Activated T-cell treated with anti-CD3 and anti-CD28 coated beads, Interleukin-2, amount 50 U/mL, for 72 hours (primary cell): ENCODE measurements around the gene EFCAB14. TPM values are rescaled to one million over a fixed set of nuclear protein-coding genes. Genes with fewer than 3 reads are reported as not detected.
A peak's percentile ranks its signal among the peaks of the same experiment; 100 is the strongest.
"Not testable (repeated sequence)": the region's sequence is repeated elsewhere in the genome, so short reads cannot be mapped to it uniquely, and the experiment has no call there.

Experiments
- ATAC-seq, 2 donors: fragments of 150-1000 bp; cut with Tn5 transposase; replicated peaks in 1 of 2; 2 replicates each; pipeline ENCODE4 v1.10.0; 2021; ENCODE audit warnings: moderate library complexity in 2 of 2, mild to moderate bottlenecking in 1 of 2
- DNase-seq, 2 donors: peaks; one replicate each; pipeline ENCODE4 v3.0.0; 2021 to 2022; ENCODE audit warnings: mixed read lengths in 1 of 2
- H3K27ac Mint-ChIP-seq: one replicate; pipeline ENCODE4 v1.8.0; 2022; ENCODE audit warnings: mild to moderate bottlenecking, moderate library complexity, mixed read lengths
- H3K27me3 Mint-ChIP-seq: one replicate; pipeline ENCODE4 v1.8.0; 2022; ENCODE audit warnings: low read depth, mixed read lengths
- H3K36me3 Mint-ChIP-seq, 2 donors: one replicate each; pipeline ENCODE4 v1.8.0; 2022; ENCODE audit warnings: mixed read lengths in 2 of 2, mild to moderate bottlenecking in 1 of 2; ENCODE audit not compliant: insufficient read depth in 2 of 2
- H3K4me1 Mint-ChIP-seq: one replicate; pipeline ENCODE4 v1.8.0; 2022; ENCODE audit warnings: low read depth, mixed read lengths
- H3K4me3 Mint-ChIP-seq, 2 donors: one replicate each; pipeline ENCODE4 v1.8.0; 2022; ENCODE audit warnings: mild to moderate bottlenecking in 2 of 2, mixed read lengths in 2 of 2, moderate library complexity in 2 of 2
- H3K9me3 Mint-ChIP-seq, 2 donors: one replicate each; pipeline ENCODE4 v1.8.0; 2022; ENCODE audit warnings: mixed read lengths in 2 of 2
- total RNA-seq, 2 donors: library from RNA; stranded (reverse); gene quantifications; one replicate each; pipeline ENCODE4 v1.2.3, GENCODE V29; 2022

The EFCAB14 gene
- total RNA-seq, 2 donors from 2014 or later: 48.6 to 50.3 TPM

GRCh38 chr1:46672696-46673095 is 46.2 kb downstream of the EFCAB14 start:
- Mint-ChIP-seq H3K27ac (no peak overlapping the region), H3K27me3 (no peaks in the 10 kb centered on the region), H3K4me1 (peaks cover 32% of the 10 kb centered on the region), H3K9me3 (no peaks in the 10 kb centered on the region), H3K36me3 (peaks cover 0 to 2% of the 10 kb centered on the region in 2 donors), H3K4me3 (no peak overlapping the region)
- ATAC-seq (no peak), DNase-seq (no peak)

GRCh38 chr1:46671554-46671953 is 47.4 kb downstream of the EFCAB14 start, which contains the start of gene TEX38:
Gene TEX38, plus strand, starts transcription at chr1:46671854. Its CDS starts 81 bp downstream, at chr1:46671935.
- ATAC-seq: no peak
- peaks cover 36% of the 10 kb centered on the region for H3K4me1 Mint-ChIP-seq
- H3K4me3 Mint-ChIP-seq: no peak within 1 kb of the TSS
- no peaks in the 10 kb centered on the region for H3K9me3 Mint-ChIP-seq
- peaks cover 0 to 2% of the 10 kb centered on the region in 2 donors for H3K36me3 Mint-ChIP-seq
- H3K27me3 Mint-ChIP-seq: no peaks in the 10 kb centered on the region
- no peak within 1 kb of the TSS for H3K27ac Mint-ChIP-seq
- no peak for DNase-seq

- Mint-ChIP-seq H3K27me3 (no peaks in the 10 kb centered on the region), H3K36me3 (no peaks in the 10 kb centered on the region), H3K4me3 (no peak overlapping the region), H3K4me1 (peaks cover 29% of the 10 kb centered on the region), H3K27ac (no peak overlapping the region), H3K9me3 (no peaks in the 10 kb centered on the region)
- no peak for ATAC-seq
- no peak for DNase-seq
Observed at GRCh38 chr1:46670134-46670533, 48.8 kb downstream of the EFCAB14 start.

GRCh38 chr1:46667782-46668760 is 50.8 kb downstream of the EFCAB14 start, which contains the start of gene ATPAF1:
Gene ATPAF1, minus strand, starts transcription at chr1:46668364. Its CDS starts 42 bp downstream, at chr1:46668322.
- Mint-ChIP-seq H3K27me3 (no peaks in the 10 kb centered on the region), H3K27ac (peak within 1 kb of the TSS; percentile 52), H3K4me3 (peak within 1 kb of the TSS; percentile 76 to 85), H3K36me3 (peaks cover 5 to 10% of the 10 kb centered on the region in 2 donors), H3K9me3 (no peaks in the 10 kb centered on the region), H3K4me1 (peaks cover 18% of the 10 kb centered on the region)
- ATAC-seq (peak; percentile 90), DNase-seq (peak; percentile 69 to 78)

- DNase-seq (no peak), ATAC-seq (no peak)
- no peaks in the 10 kb centered on the region for H3K27me3 Mint-ChIP-seq
- peaks cover 20% of the 10 kb centered on the region for H3K4me1 Mint-ChIP-seq
- H3K36me3 Mint-ChIP-seq: peaks cover 5 to 10% of the 10 kb centered on the region in 2 donors
- H3K4me3 Mint-ChIP-seq: peak overlapping the region; percentile 33 to 76
- H3K27ac Mint-ChIP-seq: no peak overlapping the region
- no peaks in the 10 kb centered on the region for H3K9me3 Mint-ChIP-seq
Observed at GRCh38 chr1:46665983-46666382, 52.9 kb downstream of the EFCAB14 start.

- H3K36me3 Mint-ChIP-seq: peaks cover 5 to 10% of the 10 kb centered on the region in 2 donors
- not testable (repeated sequence) for H3K9me3 Mint-ChIP-seq, DNase-seq, H3K4me3 Mint-ChIP-seq, H3K27me3 Mint-ChIP-seq, H3K27ac Mint-ChIP-seq, ATAC-seq
- H3K4me1 Mint-ChIP-seq: peaks cover 38% of the 10 kb centered on the region
Observed at GRCh38 chr1:46662919-46663318, 56.0 kb downstream of the EFCAB14 start.

- peaks cover 7 to 18% of the 10 kb centered on the region in 2 donors for H3K36me3 Mint-ChIP-seq
- not testable (repeated sequence) for DNase-seq, H3K9me3 Mint-ChIP-seq, H3K27me3 Mint-ChIP-seq
- peak overlapping the region in 1 of 2 donors; percentile 40 for H3K4me3 Mint-ChIP-seq
- H3K27ac Mint-ChIP-seq: peak overlapping the region; percentile 75
- ATAC-seq: peak in 1 of 2 donors; percentile 26
- peaks cover 20% of the 10 kb centered on the region for H3K4me1 Mint-ChIP-seq
Observed at GRCh38 chr1:46660116-46660515, 58.8 kb downstream of the EFCAB14 start.

- Mint-ChIP-seq H3K36me3 (peaks cover 8 to 19% of the 10 kb centered on the region in 2 donors), H3K27me3 (no peaks in the 10 kb centered on the region), H3K4me1 (peaks cover 20% of the 10 kb centered on the region), H3K4me3 (no peak overlapping the region), H3K27ac (no peak overlapping the region), H3K9me3 (peaks cover 0 to 2% of the 10 kb centered on the region in 2 donors)
- no peak for DNase-seq
- ATAC-seq: peak; percentile 18 to 65
Observed at GRCh38 chr1:46659307-46659870, 59.5 kb downstream of the EFCAB14 start.

- H3K27me3 Mint-ChIP-seq: no peaks in the 10 kb centered on the region
- no peak for DNase-seq
- peaks cover 0 to 2% of the 10 kb centered on the region in 2 donors for H3K9me3 Mint-ChIP-seq
- no peak overlapping the region for H3K4me3 Mint-ChIP-seq
- H3K27ac Mint-ChIP-seq: no peak overlapping the region
- peak in 1 of 2 donors; percentile 62 for ATAC-seq
- peaks cover 7 to 14% of the 10 kb centered on the region in 2 donors for H3K36me3 Mint-ChIP-seq
- peaks cover 32% of the 10 kb centered on the region for H3K4me1 Mint-ChIP-seq
Observed at GRCh38 chr1:46657775-46658174, 61.1 kb downstream of the EFCAB14 start.

GRCh38 chr1:46656643-46657042 is 62.3 kb downstream of the EFCAB14 start:
- H3K27me3 Mint-ChIP-seq: no peaks in the 10 kb centered on the region
- ATAC-seq: no peak
- no peak for DNase-seq
- no peak overlapping the region for H3K27ac Mint-ChIP-seq
- peaks cover 8 to 19% of the 10 kb centered on the region in 2 donors for H3K36me3 Mint-ChIP-seq
- H3K9me3 Mint-ChIP-seq: peaks cover 0 to 2% of the 10 kb centered on the region in 2 donors
- H3K4me1 Mint-ChIP-seq: peaks cover 32% of the 10 kb centered on the region
- no peak overlapping the region for H3K4me3 Mint-ChIP-seq

- Mint-ChIP-seq H3K4me1 (peaks cover 29% of the 10 kb centered on the region), H3K27ac (no peak overlapping the region), H3K27me3 (no peaks in the 10 kb centered on the region), H3K4me3 (no peak overlapping the region), H3K9me3 (peaks cover 0 to 2% of the 10 kb centered on the region in 2 donors), H3K36me3 (peaks cover 8 to 21% of the 10 kb centered on the region in 2 donors)
- no peak for ATAC-seq
- no peak for DNase-seq
Observed at GRCh38 chr1:46655848-46656247, 63.1 kb downstream of the EFCAB14 start.

- not testable (repeated sequence) for H3K27ac Mint-ChIP-seq, H3K4me3 Mint-ChIP-seq, H3K9me3 Mint-ChIP-seq, DNase-seq, H3K27me3 Mint-ChIP-seq, ATAC-seq
- H3K4me1 Mint-ChIP-seq: peaks cover 17% of the 10 kb centered on the region
- peaks cover 14 to 26% of the 10 kb centered on the region in 2 donors for H3K36me3 Mint-ChIP-seq
Observed at GRCh38 chr1:46654698-46655097, 64.2 kb downstream of the EFCAB14 start.

GRCh38 chr1:46654012-46654411 is 64.9 kb downstream of the EFCAB14 start:
- ATAC-seq: no peak
- Mint-ChIP-seq H3K27me3 (no peaks in the 10 kb centered on the region), H3K27ac (no peak overlapping the region)

More at GRCh38 chr1:46654012-46654411, 64.9 kb downstream of the EFCAB14 start:
- Mint-ChIP-seq H3K4me3 (no peak overlapping the region), H3K9me3 (peaks cover 2 to 3% of the 10 kb centered on the region in 2 donors), H3K4me1 (peaks cover 11% of the 10 kb centered on the region), H3K36me3 (peaks cover 16 to 30% of the 10 kb centered on the region in 2 donors)
- DNase-seq: no peak
